GM12878 (cell line): ENCODE data around the gene TBC1D2B. TPM values are rescaled to one million over a fixed set of nuclear protein-coding genes. Genes with fewer than 3 reads are reported as not detected.

Experiments
- ATAC-seq: fragments of 200-7000 bp; cut with Tn5 transposase; 3 replicates; pipeline ENCODE4 v1.9.1; 2020; ENCODE audit warnings: mild to moderate bottlenecking, moderate library complexity
- BruUV-seq: library from RNA; stranded (reverse); fragments of 400-500 nt; replicated peaks from 2 replicates; lab custom pipeline; 2021; lab: Mats Ljungman, UMichigan
- CTCF ChIA-PET: fragments of 300-600 bp; sonication (Branson Sonifier 250); formaldehyde crosslinking; extraction: SDS; loops from one replicate; lab custom pipeline; 2021; ENCODE audit warnings: inconsistent platforms; lab: Yijun Ruan, JAX
- POLR2A ChIA-PET: fragments of 350-600 bp; formaldehyde crosslinking; extraction: SDS; loops from one replicate; lab custom pipeline; 2021; ENCODE audit warnings: inconsistent platforms; lab: Charles Lee
- RAD21 ChIA-PET: fragments of 300-600 bp; sonication (Branson Sonifier 250); formaldehyde crosslinking; loops from one replicate; lab custom pipeline; 2023; ENCODE audit warnings: antibody characterized with exemption; ENCODE audit not compliant: unreplicated experiment; lab: Charles Lee
- SMC1A ChIA-PET: fragments of 300-600 bp; sonication (Branson Sonifier 250); formaldehyde crosslinking; loops from one replicate; lab custom pipeline; 2023; ENCODE audit not compliant: unreplicated experiment, uncharacterized antibody; lab: Charles Lee
- DNase-seq: peaks from one replicate; pipeline ENCODE4 v3.0.0-alpha.2; 2011; ENCODE audit warnings: low read depth, low spot score
- FAIRE-seq: peaks from 3 replicates; lab custom pipeline; 2011; peaks lifted over from hg19 to GRCh38; lab: Jason Lieb, UNC
- H2AFZ ChIP-seq: 2 replicates; pipeline ENCODE4 v1.6.0; 2011; ENCODE audit warnings: low read depth, low read length, control low read depth; ENCODE audit not compliant: control insufficient read depth
- H3K27ac ChIP-seq: 2 replicates; pipeline ENCODE4 v1.5.1; 2011; ENCODE audit warnings: control low read depth; ENCODE audit not compliant: control insufficient read depth, insufficient read depth
- H3K27me3 ChIP-seq, 2 experiments: replicated peaks in 1 of 2; 2 replicates each; pipeline versions ENCODE4 v1.6.0 to v1.6.1; 2011; ENCODE audit warnings: low read length in 1 of 2; ENCODE audit not compliant: control insufficient read depth in 2 of 2, insufficient read depth in 2 of 2
- H3K36me3 ChIP-seq, 2 experiments: 2 replicates each; pipeline ENCODE4 v1.5.1; 2011; ENCODE audit warnings: low read length in 1 of 2; ENCODE audit not compliant: control insufficient read depth in 2 of 2, insufficient read depth in 2 of 2
- H3K4me1 ChIP-seq: 2 replicates; pipeline ENCODE4 v1.6.1; 2011; ENCODE audit warnings: mild to moderate bottlenecking, low read length, moderate library complexity, mixed read lengths; ENCODE audit not compliant: control insufficient read depth, insufficient read depth
- H3K4me2 ChIP-seq: 2 replicates; pipeline ENCODE4 v1.6.0; 2011; ENCODE audit warnings: control low read depth; ENCODE audit not compliant: control insufficient read depth, insufficient read depth
- H3K4me3 ChIP-seq: fragments of 200-600 bp; sonication (generic); 2 replicates; pipeline ENCODE4 v1.5.1; 2016
- H3K79me2 ChIP-seq: 2 replicates; pipeline ENCODE4 v1.6.0; 2011; ENCODE audit warnings: low read length; ENCODE audit not compliant: control insufficient read depth, insufficient read depth
- H3K9ac ChIP-seq: 2 replicates; pipeline ENCODE4 v1.8.0; 2011; ENCODE audit warnings: low read length, control low read depth, mixed read lengths; ENCODE audit not compliant: control insufficient read depth, insufficient read depth
- H3K9me3 ChIP-seq: replicated peaks from 3 replicates; pipeline ENCODE4 v1.5.1; 2011; ENCODE audit warnings: mild to moderate bottlenecking, low read length; ENCODE audit not compliant: control insufficient read depth, insufficient read depth
- H4K20me1 ChIP-seq: 2 replicates; pipeline ENCODE4 v1.6.0; 2011; ENCODE audit not compliant: control insufficient read depth, insufficient read depth
- MTA3 ChIP-seq: IDR thresholded peaks from 2 replicates; pipeline ENCODE4 v1.6.1; 2012; ENCODE audit warnings: low read length, inconsistent platforms, borderline replicate concordance
- NFYB ChIP-seq: IDR thresholded peaks from 2 replicates; pipeline ENCODE4 v1.6.1; 2011; ENCODE audit warnings: low read depth, mild to moderate bottlenecking, low read length, improper control_type of control experiment, moderate library complexity; ENCODE audit not compliant: insufficient read depth
- WGBS: methylation state at CpG from one replicate; pipeline ENCODE4 v1.1.6; 2016; ENCODE audit warnings: low lambda C conversion rate; ENCODE audit not compliant: insufficient replicate concordance, insufficient coverage; ENCODE audit errors: missing lambda C conversion rate; 5-methylcytosine and 5-hydroxymethylcytosine counted together
- in situ Hi-C: fragments of 300-500 bp; cut with MboI; formaldehyde crosslinking; loops from 9 replicates; pipeline ENCODE4 v1.14.3; 2018; ENCODE audit warnings: mixed read lengths
- intact Hi-C: fragments of 100-400 bp; cut with micrococcal nuclease; formaldehyde crosslinking; loops from one replicate; pipeline ENCODE4 v1.14.2; 2022; ENCODE audit not compliant: unreplicated experiment
- polyA plus RNA-seq, 11 experiments: library from polyadenylated mRNA; depleted of rRNA in 4 of 11; unstranded in 6 of 11; stranded (reverse) in 5 of 11; fragments of >200 nt; fragmentation: Nextera tagmentation in 4 of 11; fragmentation: Illumina TruSeq in 1 of 11; extraction: Ambion mirVana in 4 of 11; extraction: Trizol in 1 of 11; gene quantifications; 1 replicate in 1 of 11; 2 replicates in 10 of 11; pipeline versions ENCODE4 v1.2.1 to v1.2.3, GENCODE V29; 2011 to 2016; ENCODE audit warnings: inconsistent platforms in 2 of 11, missing spikeins in 2 of 11, low read depth in 1 of 11
- total RNA-seq, 4 experiments: library from RNA; depleted of rRNA in 3 of 4; stranded (reverse); fragments of >200 nt in 3 of 4; fragmentation: Illumina TruSeq in 1 of 4; extraction: Trizol in 1 of 4; gene quantifications; 2 replicates each; pipeline versions ENCODE4 v1.2.1 to v1.2.3, GENCODE V29; 2013 to 2021
- TF ChIP-seq, protein P1 (sequence below): fragments of 450-650 bp; formaldehyde crosslinking; IDR thresholded peaks from 2 replicates; pipeline ENCODE4 v1.4.0; 2020; ENCODE audit warnings: mild to moderate bottlenecking, moderate library complexity

TBC1D2B gene
- total and polyA plus RNA-seq, 10 of the 15 experiments (the other 5 are each of a cell fraction or from before 2014, with no cell fraction given), result 1.3 to 53.4 (median 19.4) TPM

DNA sequence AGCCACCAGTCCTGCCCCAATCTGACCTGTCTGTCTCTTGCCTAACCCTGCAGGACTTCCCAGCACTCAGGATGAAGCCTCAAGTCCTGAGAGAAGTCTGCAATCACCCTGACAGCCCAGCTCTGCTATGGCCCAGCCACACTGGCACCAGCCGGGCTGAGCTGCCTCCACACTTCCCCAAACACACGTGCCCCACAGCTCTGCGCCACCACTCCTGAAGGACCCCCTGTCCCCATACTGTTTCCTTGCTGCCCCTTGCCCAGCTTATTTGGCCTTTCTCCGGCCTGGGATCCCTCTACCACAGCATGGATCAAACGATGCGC is 76.6 kb downstream of the TBC1D2B start:
- TF ChIP-seq, protein P1, sequence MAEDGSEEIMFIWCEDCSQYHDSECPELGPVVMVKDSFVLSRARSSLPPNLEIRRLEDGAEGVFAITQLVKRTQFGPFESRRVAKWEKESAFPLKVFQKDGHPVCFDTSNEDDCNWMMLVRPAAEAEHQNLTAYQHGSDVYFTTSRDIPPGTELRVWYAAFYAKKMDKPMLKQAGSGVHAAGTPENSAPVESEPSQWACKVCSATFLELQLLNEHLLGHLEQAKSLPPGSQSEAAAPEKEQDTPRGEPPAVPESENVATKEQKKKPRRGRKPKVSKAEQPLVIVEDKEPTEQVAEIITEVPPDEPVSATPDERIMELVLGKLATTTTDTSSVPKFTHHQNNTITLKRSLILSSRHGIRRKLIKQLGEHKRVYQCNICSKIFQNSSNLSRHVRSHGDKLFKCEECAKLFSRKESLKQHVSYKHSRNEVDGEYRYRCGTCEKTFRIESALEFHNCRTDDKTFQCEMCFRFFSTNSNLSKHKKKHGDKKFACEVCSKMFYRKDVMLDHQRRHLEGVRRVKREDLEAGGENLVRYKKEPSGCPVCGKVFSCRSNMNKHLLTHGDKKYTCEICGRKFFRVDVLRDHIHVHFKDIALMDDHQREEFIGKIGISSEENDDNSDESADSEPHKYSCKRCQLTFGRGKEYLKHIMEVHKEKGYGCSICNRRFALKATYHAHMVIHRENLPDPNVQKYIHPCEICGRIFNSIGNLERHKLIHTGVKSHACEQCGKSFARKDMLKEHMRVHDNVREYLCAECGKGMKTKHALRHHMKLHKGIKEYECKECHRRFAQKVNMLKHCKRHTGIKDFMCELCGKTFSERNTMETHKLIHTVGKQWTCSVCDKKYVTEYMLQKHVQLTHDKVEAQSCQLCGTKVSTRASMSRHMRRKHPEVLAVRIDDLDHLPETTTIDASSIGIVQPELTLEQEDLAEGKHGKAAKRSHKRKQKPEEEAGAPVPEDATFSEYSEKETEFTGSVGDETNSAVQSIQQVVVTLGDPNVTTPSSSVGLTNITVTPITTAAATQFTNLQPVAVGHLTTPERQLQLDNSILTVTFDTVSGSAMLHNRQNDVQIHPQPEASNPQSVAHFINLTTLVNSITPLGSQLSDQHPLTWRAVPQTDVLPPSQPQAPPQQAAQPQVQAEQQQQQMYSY (CRISPR knock-in tag), result no peak
- TF ChIP-seq NFYB, result no peak
- TF ChIP-seq MTA3, result no peak
- H3K4me3 ChIP-seq, result no peak overlapping the region
- WGBS, result 80% methylated on average over 6 of the region's 6 CpGs
- no peak for FAIRE-seq
- in situ Hi-C loops, result no loop called here
- H3K36me3 ChIP-seq, result peaks cover 8 to 27% of the 10 kb centered on the region in 2 experiments
- H3K79me2 ChIP-seq, result no peaks in the 10 kb centered on the region; the same call in 1 of the 2 replicates
- H3K27ac ChIP-seq, result no peak overlapping the region
- ATAC-seq, result no peak
- SMC1A ChIA-PET, result interaction anchor here (2.3 to 3.3 kb wide), 2 partner anchors 42 to 108 kb away, joined by 5 to 29 read pairs; no protein-coding TSS in a partner anchor
- no TSS peak for BruUV-seq
- intact Hi-C loops, result loop anchor here (1.0 to 5.0 kb wide), 3 partner anchors 34 to 107 kb away; no protein-coding TSS in a partner anchor
- H3K9me3 ChIP-seq, result no peaks in the 10 kb centered on the region
- no peak overlapping the region for H3K9ac ChIP-seq
- H3K4me2 ChIP-seq, result no peak overlapping the region
- no peaks in the 10 kb centered on the region for H3K27me3 ChIP-seq
- POLR2A ChIA-PET, result no interaction called here
- CTCF ChIA-PET, result interaction anchor here (0.6 to 3.7 kb wide), 7 partner anchors 41 to 107 kb away, joined by 3 to 72 read pairs (median 5); no protein-coding TSS in a partner anchor
- no peak for DNase-seq
- H3K4me1 ChIP-seq, result peaks cover 17% of the 10 kb centered on the region
- RAD21 ChIA-PET, result interaction anchor here (0.8 to 2.4 kb wide), 4 partner anchors 102 to 113 kb away, joined by 3 to 25 read pairs (median 4); no protein-coding TSS in a partner anchor
- H2AFZ ChIP-seq, result no peak overlapping the region
- H4K20me1 ChIP-seq, result no peaks in the 10 kb centered on the region
